HCT116 (cell line): Measurements from ENCODE around the gene DAND5.

ENCODE experiments used
- EZH2 ChIP-seq: fragments of 200-600 bp; sonication (generic); IDR thresholded peaks from 2 replicates; pipeline ENCODE4 v1.6.1; 2017; ENCODE audit warnings: antibody characterized with exemption, mixed run types
- JUND ChIP-seq: IDR thresholded peaks from 2 replicates; pipeline ENCODE4 v1.6.1; 2012
- POLR2A ChIP-seq: IDR thresholded peaks from 2 replicates; pipeline ENCODE4 v1.7.0; 2011; ENCODE audit warnings: borderline replicate concordance; ENCODE audit not compliant: insufficient read depth, insufficient read length; ENCODE audit errors: extremely low read depth
- POLR2AphosphoS5 ChIP-seq: IDR thresholded peaks from 2 replicates; pipeline ENCODE4 v1.6.1; 2011; ENCODE audit warnings: mild to moderate bottlenecking, low read depth, low read length, moderate library complexity
- RAD21 ChIP-seq: IDR thresholded peaks from 2 replicates; pipeline ENCODE4 v1.6.1; 2012; ENCODE audit warnings: low read depth, mild to moderate bottlenecking
- YY1 ChIP-seq: IDR thresholded peaks from 2 replicates; pipeline ENCODE4 v1.6.1; 2011; ENCODE audit warnings: low read length, low read depth, moderate library complexity, mild to moderate bottlenecking; ENCODE audit not compliant: insufficient replicate concordance; ENCODE audit errors: extremely low read depth
- ZNF274 ChIP-seq: fragments of 200-500 bp; sonication (Bioruptor generic); IDR thresholded peaks from 2 replicates; pipeline ENCODE4 v1.6.1; 2014; ENCODE audit warnings: mild to moderate bottlenecking, low read depth, low read length, inconsistent platforms
- TF ChIP-seq, protein P1 (sequence below), 3 experiments: fragments of 200-600 bp in 1 of 3; sonication (generic) in 1 of 3; IDR thresholded peaks in 2 of 3; conservative IDR thresholded peaks in 1 of 3; 2 replicates each; pipeline ENCODE4 v1.5.1; 2012 to 2017; ENCODE audit warnings: low read depth in 2 of 3, low read length in 2 of 3, antibody characterized with exemption in 1 of 3, borderline replicate concordance in 1 of 3, control low read depth in 1 of 3, mild to moderate bottlenecking in 1 of 3, mixed read lengths in 1 of 3, mixed run types in 1 of 3, moderate library complexity in 1 of 3; ENCODE audit not compliant: insufficient read depth in 1 of 3
- TF ChIP-seq, protein P2 (sequence below): IDR thresholded peaks from 2 replicates; pipeline ENCODE4 v1.6.1; 2012
- TF ChIP-seq, protein P3 (sequence below): IDR thresholded peaks from 2 replicates; pipeline ENCODE4 v1.6.1; 2012; ENCODE audit warnings: low read depth
- TF ChIP-seq, protein P4 (sequence below): IDR thresholded peaks from 2 replicates; pipeline ENCODE4 v1.6.1; 2011; ENCODE audit warnings: mild to moderate bottlenecking, low read length, moderate library complexity; ENCODE audit not compliant: insufficient replicate concordance; ENCODE audit errors: extremely low read depth

DNA sequence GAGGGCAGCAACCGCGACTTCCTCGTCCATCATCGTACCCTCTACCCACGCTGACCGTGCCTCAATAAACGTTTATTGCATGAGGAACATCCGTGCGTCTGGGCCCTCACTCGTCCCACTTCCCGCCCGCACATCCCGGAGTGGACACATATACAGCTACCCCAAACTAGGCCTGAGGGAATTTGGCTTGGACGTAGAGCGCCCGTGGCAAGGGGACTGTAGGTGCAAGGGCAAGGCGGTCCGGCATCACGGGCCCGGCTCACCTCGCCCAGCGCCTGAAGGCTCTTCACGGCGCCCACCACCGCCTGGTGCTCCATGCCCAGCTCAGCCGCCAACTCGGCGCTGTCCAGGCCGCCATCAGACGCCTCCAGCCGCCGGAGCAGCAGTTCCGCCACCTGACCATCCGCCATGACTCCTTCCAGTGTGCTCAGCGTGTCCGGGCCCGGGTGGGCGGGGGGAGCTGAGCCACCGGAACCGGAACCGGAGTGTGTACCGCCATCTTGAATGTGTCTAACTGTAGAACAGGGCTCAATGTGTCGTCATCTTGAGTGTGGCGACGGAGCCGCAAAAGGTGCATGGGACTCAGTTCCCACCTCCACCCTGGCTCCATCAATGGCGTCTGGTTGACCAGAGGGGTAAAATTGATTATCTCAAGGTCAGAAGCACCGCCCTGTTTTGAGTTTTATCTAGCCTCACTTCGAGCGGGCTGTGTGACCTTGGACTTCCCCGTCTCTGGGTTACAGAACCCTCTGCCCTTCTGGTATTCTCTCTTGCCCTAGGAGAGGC is 35.9 kb upstream of the DAND5 start, which contains the start of gene FARSA:
- TF ChIP-seq POLR2AphosphoS5 = peak; percentile 98
- TF ChIP-seq POLR2A = peak; percentile 84
- TF ChIP-seq, protein P1, sequence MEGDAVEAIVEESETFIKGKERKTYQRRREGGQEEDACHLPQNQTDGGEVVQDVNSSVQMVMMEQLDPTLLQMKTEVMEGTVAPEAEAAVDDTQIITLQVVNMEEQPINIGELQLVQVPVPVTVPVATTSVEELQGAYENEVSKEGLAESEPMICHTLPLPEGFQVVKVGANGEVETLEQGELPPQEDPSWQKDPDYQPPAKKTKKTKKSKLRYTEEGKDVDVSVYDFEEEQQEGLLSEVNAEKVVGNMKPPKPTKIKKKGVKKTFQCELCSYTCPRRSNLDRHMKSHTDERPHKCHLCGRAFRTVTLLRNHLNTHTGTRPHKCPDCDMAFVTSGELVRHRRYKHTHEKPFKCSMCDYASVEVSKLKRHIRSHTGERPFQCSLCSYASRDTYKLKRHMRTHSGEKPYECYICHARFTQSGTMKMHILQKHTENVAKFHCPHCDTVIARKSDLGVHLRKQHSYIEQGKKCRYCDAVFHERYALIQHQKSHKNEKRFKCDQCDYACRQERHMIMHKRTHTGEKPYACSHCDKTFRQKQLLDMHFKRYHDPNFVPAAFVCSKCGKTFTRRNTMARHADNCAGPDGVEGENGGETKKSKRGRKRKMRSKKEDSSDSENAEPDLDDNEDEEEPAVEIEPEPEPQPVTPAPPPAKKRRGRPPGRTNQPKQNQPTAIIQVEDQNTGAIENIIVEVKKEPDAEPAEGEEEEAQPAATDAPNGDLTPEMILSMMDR (IDR thresholded peaks at IDR 0.05 in 2 of 3, conservative IDR thresholded peaks at IDR 0.05 in 1 of 3; ENCODE audit: borderline replicate concordance in 1 of 3, insufficient read depth in 1 of 3, low read depth in 2 of 3, low read length in 2 of 3) = no peak
- TF ChIP-seq, protein P2, sequence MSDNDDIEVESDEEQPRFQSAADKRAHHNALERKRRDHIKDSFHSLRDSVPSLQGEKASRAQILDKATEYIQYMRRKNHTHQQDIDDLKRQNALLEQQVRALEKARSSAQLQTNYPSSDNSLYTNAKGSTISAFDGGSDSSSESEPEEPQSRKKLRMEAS = peak; percentile 92
- TF ChIP-seq RAD21 = no peak
- no peak for TF ChIP-seq EZH2
- no peak for TF ChIP-seq ZNF274
- TF ChIP-seq, protein P3, sequence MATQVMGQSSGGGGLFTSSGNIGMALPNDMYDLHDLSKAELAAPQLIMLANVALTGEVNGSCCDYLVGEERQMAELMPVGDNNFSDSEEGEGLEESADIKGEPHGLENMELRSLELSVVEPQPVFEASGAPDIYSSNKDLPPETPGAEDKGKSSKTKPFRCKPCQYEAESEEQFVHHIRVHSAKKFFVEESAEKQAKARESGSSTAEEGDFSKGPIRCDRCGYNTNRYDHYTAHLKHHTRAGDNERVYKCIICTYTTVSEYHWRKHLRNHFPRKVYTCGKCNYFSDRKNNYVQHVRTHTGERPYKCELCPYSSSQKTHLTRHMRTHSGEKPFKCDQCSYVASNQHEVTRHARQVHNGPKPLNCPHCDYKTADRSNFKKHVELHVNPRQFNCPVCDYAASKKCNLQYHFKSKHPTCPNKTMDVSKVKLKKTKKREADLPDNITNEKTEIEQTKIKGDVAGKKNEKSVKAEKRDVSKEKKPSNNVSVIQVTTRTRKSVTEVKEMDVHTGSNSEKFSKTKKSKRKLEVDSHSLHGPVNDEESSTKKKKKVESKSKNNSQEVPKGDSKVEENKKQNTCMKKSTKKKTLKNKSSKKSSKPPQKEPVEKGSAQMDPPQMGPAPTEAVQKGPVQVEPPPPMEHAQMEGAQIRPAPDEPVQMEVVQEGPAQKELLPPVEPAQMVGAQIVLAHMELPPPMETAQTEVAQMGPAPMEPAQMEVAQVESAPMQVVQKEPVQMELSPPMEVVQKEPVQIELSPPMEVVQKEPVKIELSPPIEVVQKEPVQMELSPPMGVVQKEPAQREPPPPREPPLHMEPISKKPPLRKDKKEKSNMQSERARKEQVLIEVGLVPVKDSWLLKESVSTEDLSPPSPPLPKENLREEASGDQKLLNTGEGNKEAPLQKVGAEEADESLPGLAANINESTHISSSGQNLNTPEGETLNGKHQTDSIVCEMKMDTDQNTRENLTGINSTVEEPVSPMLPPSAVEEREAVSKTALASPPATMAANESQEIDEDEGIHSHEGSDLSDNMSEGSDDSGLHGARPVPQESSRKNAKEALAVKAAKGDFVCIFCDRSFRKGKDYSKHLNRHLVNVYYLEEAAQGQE = no peak
- TF ChIP-seq YY1 = peak; percentile 100
- no peak for TF ChIP-seq JUND
- TF ChIP-seq, protein P4, sequence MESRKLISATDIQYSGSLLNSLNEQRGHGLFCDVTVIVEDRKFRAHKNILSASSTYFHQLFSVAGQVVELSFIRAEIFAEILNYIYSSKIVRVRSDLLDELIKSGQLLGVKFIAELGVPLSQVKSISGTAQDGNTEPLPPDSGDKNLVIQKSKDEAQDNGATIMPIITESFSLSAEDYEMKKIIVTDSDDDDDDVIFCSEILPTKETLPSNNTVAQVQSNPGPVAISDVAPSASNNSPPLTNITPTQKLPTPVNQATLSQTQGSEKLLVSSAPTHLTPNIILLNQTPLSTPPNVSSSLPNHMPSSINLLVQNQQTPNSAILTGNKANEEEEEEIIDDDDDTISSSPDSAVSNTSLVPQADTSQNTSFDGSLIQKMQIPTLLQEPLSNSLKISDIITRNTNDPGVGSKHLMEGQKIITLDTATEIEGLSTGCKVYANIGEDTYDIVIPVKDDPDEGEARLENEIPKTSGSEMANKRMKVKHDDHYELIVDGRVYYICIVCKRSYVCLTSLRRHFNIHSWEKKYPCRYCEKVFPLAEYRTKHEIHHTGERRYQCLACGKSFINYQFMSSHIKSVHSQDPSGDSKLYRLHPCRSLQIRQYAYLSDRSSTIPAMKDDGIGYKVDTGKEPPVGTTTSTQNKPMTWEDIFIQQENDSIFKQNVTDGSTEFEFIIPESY = no peak
